Ascending aorta (tissue), 2 donors: Measurements from ENCODE around the gene HMCN2. TPM values are rescaled to one million over a fixed set of nuclear protein-coding genes. Genes with fewer than 3 reads are reported as not detected.

Experiments
- DNase-seq, 2 donors: peaks; one replicate each; pipeline ENCODE4 v3.0.0-alpha.2; 2019; ENCODE audit warnings: low spot score in 2 of 2
- H3K27ac ChIP-seq, 2 donors: fragments of 200-600 bp; sonication (generic); one replicate each; pipeline ENCODE4 v1.5.1; 2016 to 2017; ENCODE audit warnings: mild to moderate bottlenecking in 1 of 2
- H3K27me3 ChIP-seq: fragments of 200-600 bp; sonication (generic); one replicate; pipeline ENCODE4 v1.5.1; 2017
- H3K36me3 ChIP-seq, 2 donors: fragments of 200-600 bp; sonication (generic); one replicate each; pipeline ENCODE4 v1.5.1; 2016
- H3K4me1 ChIP-seq, 2 donors: fragments of 200-600 bp; sonication (generic); one replicate each; pipeline ENCODE4 v1.5.1; 2016 to 2017; ENCODE audit warnings: mild to moderate bottlenecking in 1 of 2
- H3K4me3 ChIP-seq, 2 donors: fragments of 200-600 bp; sonication (generic); one replicate each; pipeline ENCODE4 v1.5.1; 2016 to 2017; ENCODE audit warnings: mild to moderate bottlenecking in 1 of 2
- H3K9me3 ChIP-seq, 2 donors: fragments of 200-600 bp; sonication (generic); one replicate each; pipeline ENCODE4 v1.5.1; 2016
- intact Hi-C: fragments of 100-400 bp; cut with DNase I; formaldehyde crosslinking; loops from one replicate; pipeline ENCODE4 v1.15.1; 2023
- total RNA-seq: library from RNA; depleted of rRNA; stranded (reverse); fragments of >200 nt; gene quantifications from one replicate; pipeline ENCODE4 v1.1.0, GENCODE V29; 2016
- TF ChIP-seq, protein P1 (sequence below), 3 experiments: fragments of 200-600 bp in 2 of 3; fragments of 450-650 bp in 1 of 3; sonication (generic) in 2 of 3; IDR thresholded peaks; one replicate each; pipeline ENCODE4 v1.5.1; 2016 to 2019; ENCODE audit warnings: antibody characterized with exemption in 3 of 3, mild to moderate bottlenecking in 1 of 3, moderate library complexity in 1 of 3

Gene HMCN2
- total RNA-seq, 1 donor from 2014 or later, result 7.5 TPM

DNA sequence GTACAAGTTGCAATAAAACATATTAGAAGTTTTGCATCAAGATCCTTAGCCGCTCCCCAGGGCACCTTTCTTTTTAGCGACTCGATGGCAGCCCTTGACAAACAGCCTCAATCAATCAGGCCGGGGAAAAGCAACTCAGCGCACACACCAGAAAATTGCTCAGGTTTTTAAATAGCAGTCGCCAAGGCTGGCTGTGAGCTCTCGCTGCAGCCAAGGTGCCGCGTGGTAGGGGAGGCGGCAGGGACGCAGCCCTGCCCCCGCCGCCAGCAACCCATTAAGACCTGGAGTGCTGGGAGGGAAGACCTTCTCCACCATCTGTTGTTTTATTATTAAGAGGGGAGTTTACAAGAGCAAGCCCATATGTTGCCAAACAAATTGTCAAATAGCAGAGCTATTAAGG lies 201.8 kb downstream of the HMCN2 start:
- no peak for DNase-seq
- Histone ChIP-seq H3K36me3 (peaks cover 14 to 44% of the 10 kb centered on the region in 2 donors), H3K27ac (no peak overlapping the region), H3K27me3 (no peaks in the 10 kb centered on the region), H3K9me3 (no peaks in the 10 kb centered on the region), H3K4me3 (no peak overlapping the region), H3K4me1 (no peaks in the 10 kb centered on the region)
- TF ChIP-seq, protein P1, sequence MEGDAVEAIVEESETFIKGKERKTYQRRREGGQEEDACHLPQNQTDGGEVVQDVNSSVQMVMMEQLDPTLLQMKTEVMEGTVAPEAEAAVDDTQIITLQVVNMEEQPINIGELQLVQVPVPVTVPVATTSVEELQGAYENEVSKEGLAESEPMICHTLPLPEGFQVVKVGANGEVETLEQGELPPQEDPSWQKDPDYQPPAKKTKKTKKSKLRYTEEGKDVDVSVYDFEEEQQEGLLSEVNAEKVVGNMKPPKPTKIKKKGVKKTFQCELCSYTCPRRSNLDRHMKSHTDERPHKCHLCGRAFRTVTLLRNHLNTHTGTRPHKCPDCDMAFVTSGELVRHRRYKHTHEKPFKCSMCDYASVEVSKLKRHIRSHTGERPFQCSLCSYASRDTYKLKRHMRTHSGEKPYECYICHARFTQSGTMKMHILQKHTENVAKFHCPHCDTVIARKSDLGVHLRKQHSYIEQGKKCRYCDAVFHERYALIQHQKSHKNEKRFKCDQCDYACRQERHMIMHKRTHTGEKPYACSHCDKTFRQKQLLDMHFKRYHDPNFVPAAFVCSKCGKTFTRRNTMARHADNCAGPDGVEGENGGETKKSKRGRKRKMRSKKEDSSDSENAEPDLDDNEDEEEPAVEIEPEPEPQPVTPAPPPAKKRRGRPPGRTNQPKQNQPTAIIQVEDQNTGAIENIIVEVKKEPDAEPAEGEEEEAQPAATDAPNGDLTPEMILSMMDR (IDR thresholded peaks at IDR 0.05), result no peak
- intact Hi-C loops, result no loop called here

DNA sequence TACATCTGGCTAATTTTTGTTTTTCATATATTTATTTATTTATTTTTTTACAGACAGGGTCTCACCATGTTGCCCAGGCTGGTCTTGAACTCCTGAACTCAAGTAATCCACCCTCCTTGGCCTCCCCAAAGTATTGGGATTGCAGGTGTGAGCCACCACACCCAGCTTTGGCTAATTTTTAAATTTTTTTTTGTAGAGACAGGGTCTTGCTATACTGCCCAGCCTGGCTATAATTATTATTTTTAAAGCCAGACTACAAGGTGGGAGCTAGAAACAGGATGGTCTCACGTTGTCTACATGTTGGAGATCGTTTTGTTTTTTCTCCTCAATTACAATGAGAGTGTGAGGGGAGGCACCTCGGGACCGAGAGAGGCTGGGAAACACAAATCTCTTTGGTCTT lies 203.0 kb downstream of the HMCN2 start:
- no peaks in the 10 kb centered on the region for H3K27me3 ChIP-seq
- H3K27ac ChIP-seq, result no peak overlapping the region
- no peak overlapping the region for H3K4me3 ChIP-seq
- intact Hi-C loops, result no loop called here
- DNase-seq, result no peak
- TF ChIP-seq, protein P1 (IDR thresholded peaks at IDR 0.05), result no peak
- no peaks in the 10 kb centered on the region for H3K9me3 ChIP-seq
- H3K4me1 ChIP-seq, result no peaks in the 10 kb centered on the region
- peaks cover 14 to 42% of the 10 kb centered on the region in 2 donors for H3K36me3 ChIP-seq

DNA sequence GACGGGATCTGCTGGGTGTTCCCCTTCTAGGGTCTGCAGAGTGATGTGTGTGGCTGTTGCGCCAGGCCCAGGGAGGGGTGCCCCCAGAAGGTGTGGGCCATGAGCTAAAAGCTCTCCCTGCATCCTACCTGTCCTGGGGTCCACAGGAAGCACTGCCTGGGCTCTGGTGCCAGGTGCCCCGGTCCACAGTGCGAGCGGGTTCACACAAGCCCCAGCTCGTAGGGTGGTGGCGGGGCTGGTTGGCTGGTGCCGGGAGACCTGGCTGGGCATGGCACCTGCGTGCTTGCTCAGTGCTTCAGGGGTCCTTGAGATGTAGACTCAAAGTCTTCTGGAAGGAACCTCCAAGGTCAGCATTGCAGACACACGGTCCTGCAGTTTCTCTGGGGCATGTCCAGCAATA lies 204.7 kb downstream of the HMCN2 start:
- H3K9me3 ChIP-seq, result no peaks in the 10 kb centered on the region
- intact Hi-C loops, result no loop called here
- no peak overlapping the region for H3K27ac ChIP-seq
- TF ChIP-seq, protein P1 (IDR thresholded peaks at IDR 0.05), result no peak
- H3K4me1 ChIP-seq, result no peaks in the 10 kb centered on the region
- DNase-seq, result no peak
- H3K4me3 ChIP-seq, result no peak overlapping the region
- no peaks in the 10 kb centered on the region for H3K27me3 ChIP-seq
- peaks cover 8 to 34% of the 10 kb centered on the region in 2 donors for H3K36me3 ChIP-seq

DNA sequence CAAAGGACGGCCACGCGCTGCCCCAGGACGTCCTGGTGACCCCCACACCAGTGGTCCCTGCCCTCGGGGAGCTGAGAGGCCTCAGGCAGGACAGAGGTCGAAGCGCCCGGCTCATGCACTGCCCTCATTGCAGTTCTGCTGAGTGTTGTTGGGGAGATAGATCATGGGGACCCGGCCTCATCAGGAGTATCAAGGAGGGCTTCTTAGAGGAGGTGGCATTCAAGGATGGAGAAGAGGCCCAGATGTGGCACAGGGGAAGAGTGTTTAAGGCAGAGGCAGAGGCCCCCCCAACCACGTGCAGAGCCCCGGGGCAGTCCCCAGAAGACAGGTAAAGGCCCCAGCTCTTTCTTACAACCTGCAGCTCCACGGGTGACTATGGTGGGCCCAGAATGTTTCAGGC lies 205.4 kb downstream of the HMCN2 start:
- Histone ChIP-seq H3K27ac (no peak overlapping the region), H3K27me3 (no peaks in the 10 kb centered on the region), H3K9me3 (no peaks in the 10 kb centered on the region), H3K4me3 (no peak overlapping the region), H3K4me1 (no peaks in the 10 kb centered on the region), H3K36me3 (peaks cover 8 to 28% of the 10 kb centered on the region in 2 donors)
- TF ChIP-seq, protein P1 (IDR thresholded peaks at IDR 0.05), result no peak
- no peak for DNase-seq
- intact Hi-C loops, result no loop called here

DNA sequence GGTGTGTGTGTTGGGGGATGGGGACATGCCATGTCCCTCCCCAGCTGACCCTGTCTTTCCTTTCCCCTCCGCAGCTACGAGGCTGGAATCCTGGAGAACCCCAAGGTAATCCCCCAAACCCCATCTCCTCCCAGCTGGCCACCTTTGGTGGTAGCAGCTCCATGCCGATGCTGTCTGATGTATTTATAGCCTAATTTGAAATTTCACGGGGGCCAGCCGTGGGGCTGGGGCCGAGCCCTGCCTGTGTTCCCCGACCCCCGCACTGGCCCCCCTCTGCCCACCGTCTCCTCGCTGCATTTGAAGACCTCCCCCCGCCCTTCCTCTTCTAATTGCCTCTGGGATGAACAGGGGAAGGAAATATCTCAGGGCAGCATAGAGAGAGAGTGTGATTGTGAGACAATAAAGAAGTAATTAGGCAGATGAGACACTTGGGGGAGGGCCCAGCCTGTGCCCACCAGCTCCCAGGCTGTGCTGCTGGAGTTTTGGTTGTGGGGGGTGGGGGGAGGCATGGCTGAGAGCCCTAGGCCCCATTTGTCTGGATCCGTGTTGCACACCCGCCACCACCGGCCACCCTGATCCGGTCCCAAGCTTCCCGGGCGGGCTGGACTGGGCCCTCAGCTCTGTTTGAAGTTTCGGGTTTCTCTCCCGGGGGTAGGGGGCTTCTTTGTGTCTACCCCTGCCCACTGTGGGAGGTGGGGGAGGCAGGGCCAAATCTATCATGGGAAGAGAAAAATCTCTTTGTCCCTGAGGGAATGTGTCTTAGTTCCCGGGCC lies 206.0 kb downstream of the HMCN2 start:
- intact Hi-C loops, result no loop called here
- H3K4me1 ChIP-seq, result no peaks in the 10 kb centered on the region
- TF ChIP-seq, protein P1 (IDR thresholded peaks at IDR 0.05), result no peak

More for the DNA sequence above, 206.0 kb downstream of the HMCN2 start:
- H3K4me3 ChIP-seq, result no peak overlapping the region
- H3K27me3 ChIP-seq, result no peaks in the 10 kb centered on the region
- no peak overlapping the region for H3K27ac ChIP-seq
- H3K36me3 ChIP-seq, result peaks cover 12 to 24% of the 10 kb centered on the region in 2 donors
- no peak for DNase-seq
- H3K9me3 ChIP-seq, result no peaks in the 10 kb centered on the region
